Pancreas (tissue), 10 donors: ENCODE data around the gene LGR6. TPM values are rescaled to one million over a fixed set of nuclear protein-coding genes. Genes with fewer than 3 reads are reported as not detected.
"Not testable (repeated sequence)": the region's sequence is repeated elsewhere in the genome, so short reads cannot be mapped to it uniquely, and the experiment has no call there.

Source experiments
- ATAC-seq, 4 donors: fragments of 200-7000 bp; cut with Tn5 transposase; one replicate each; pipeline versions ENCODE4 v1.8.0 to v1.9.1; 2020; ENCODE audit warnings: mild to moderate bottlenecking in 4 of 4, moderate library complexity in 4 of 4
- DNase-seq, 6 donors: peaks; one replicate each; pipeline ENCODE4 v3.0.0-alpha.2; 2020
- FAIRE-seq: peaks from 2 replicates; lab custom pipeline; 2012; peaks lifted over from hg19 to GRCh38; lab: Jason Lieb, UNC
- H3K27ac ChIP-seq, 4 donors: fragments of 200-600 bp; sonication (generic); 1 replicate in 3 of 4; 2 replicates in 1 of 4; pipeline versions ENCODE4 v1.5.0 to v1.8.0; 2020
- H3K27me3 ChIP-seq, 4 donors: fragments of 200-600 bp; one replicate each; pipeline ENCODE4 v1.8.0; 2021
- H3K36me3 ChIP-seq, 3 donors: fragments of 200-600 bp; sonication (generic) in 1 of 3; one replicate each; pipeline versions ENCODE4 v1.5.0 to v1.8.0; 2020 to 2021
- H3K4me1 ChIP-seq, 3 donors: fragments of 200-600 bp; one replicate each; pipeline ENCODE4 v1.8.0; 2021
- H3K4me3 ChIP-seq, 4 donors: fragments of 200-600 bp; sonication (generic) in 2 of 4; one replicate each; pipeline versions ENCODE4 v1.5.0 to v1.8.0; 2020 to 2021
- H3K9me3 ChIP-seq, 4 donors: fragments of 200-600 bp; one replicate each; pipeline ENCODE4 v1.8.0; 2021
- CTCF ChIP-seq, 4 donors: fragments of 200-600 bp; sonication (generic) in 3 of 4; IDR thresholded peaks; one replicate each; pipeline versions ENCODE4 v1.5.0 to v1.8.0; 2021; ENCODE audit warnings: antibody characterized with exemption in 4 of 4
- WGBS, 2 donors: extraction: QIAGEN DNeasy Blood & Tissue Kit; methylation state at CpG; one replicate each; pipeline ENCODE4 v1.1.7; 2013; 5-methylcytosine and 5-hydroxymethylcytosine counted together
- intact Hi-C, 3 donors: fragments of 100-400 bp; cut with DNase I; formaldehyde crosslinking; loops; one replicate each; pipeline versions ENCODE4 v1.11.1 to v1.14.2; 2022
- polyA plus RNA-seq, 2 donors: library from polyadenylated mRNA; stranded (reverse); fragments of 200-250 nt; gene quantifications; one replicate each; pipeline ENCODE4 v1.2.3, GENCODE V29; 2013
- total RNA-seq, 6 donors: library from RNA; stranded (reverse); fragmentation: NEBNext Ultra II Directional in 4 of 6; extraction: Animal tissue kit (Norgen Biotek cat#: 25700) in 4 of 6; gene quantifications; one replicate each; pipeline versions ENCODE4 v1.2.1 to v1.2.4, GENCODE V29; 2021 to 2023
- donor health status: healthy with polysubstance abuse.
- donor health status: DM: no; HTN: no; CAD: no; lungs with moderate emphysema.
- donor health status: DM: no; HTN: no; CAD: no.
- donor health status: control.
- donor health status: control.
- donor health status: Bipolar disorder and iron deficiency.
- donor health status: DM: yes; HTN: yes; CAD: no.
- donor health status: DM: no; HTN: no; CAD: no.
- donor health status: DM: no; HTN: no; CAD: no.
- donor health status: DM: yes; HTN: yes; CAD: no.

Gene LGR6
- total and polyA plus RNA-seq, 8 donors = 0.06 to 0.47 (median 0.15) TPM; not detected in 3

GRCh38 chr1:202252271-202252670 lies 58.7 kb downstream of the LGR6 start:
- H3K36me3 ChIP-seq = no peaks in the 10 kb centered on the region
- peak in 1 of 6 donors; percentile 12 for DNase-seq
- no peak for ATAC-seq
- H3K4me1 ChIP-seq = no peaks in the 10 kb centered on the region
- TF ChIP-seq CTCF (IDR thresholded peaks at IDR 0.05) = no peak
- FAIRE-seq = no peak
- H3K9me3 ChIP-seq = no peaks in the 10 kb centered on the region
- H3K27me3 ChIP-seq = no peaks in the 10 kb centered on the region
- 76 to 82% methylated on average over 1 of the region's 1 CpG for WGBS, 2 donors
- no peak overlapping the region for H3K4me3 ChIP-seq
- no peak overlapping the region for H3K27ac ChIP-seq
- intact Hi-C loops = no loop called here

- WGBS, 2 donors = 71 to 74% methylated on average over 8 of the region's 8 CpGs
- Histone ChIP-seq H3K4me3 (no peak overlapping the region), H3K4me1 (no peaks in the 10 kb centered on the region), H3K27ac (no peak overlapping the region), H3K9me3 (no peaks in the 10 kb centered on the region), H3K36me3 (no peaks in the 10 kb centered on the region), H3K27me3 (no peaks in the 10 kb centered on the region)
- FAIRE-seq (no peak), DNase-seq (peak in 1 of 6 donors; percentile 2), ATAC-seq (no peak)
- intact Hi-C loops = no loop called here
- TF ChIP-seq CTCF (IDR thresholded peaks at IDR 0.05) = no peak
Measured at GRCh38 chr1:202254454-202255252, 61.1 kb downstream of the LGR6 start.

GRCh38 chr1:202255343-202255742 lies 61.7 kb downstream of the LGR6 start:
- no peak overlapping the region for H3K27ac ChIP-seq
- DNase-seq = no peak
- intact Hi-C loops = no loop called here

GRCh38 chr1:202259705-202260104 lies 66.1 kb downstream of the LGR6 start:
- intact Hi-C loops = no loop called here
- 66 to 70% methylated on average over 7 of the region's 7 CpGs for WGBS, 2 donors

More at GRCh38 chr1:202255343-202255742, 61.7 kb downstream of the LGR6 start:
- WGBS, 2 donors = 50 to 60% methylated on average over 7 of the region's 7 CpGs
- ATAC-seq (no peak), FAIRE-seq (no peak)
- Histone ChIP-seq H3K4me3 (no peak overlapping the region), H3K27me3 (no peaks in the 10 kb centered on the region), H3K36me3 (no peaks in the 10 kb centered on the region), H3K4me1 (no peaks in the 10 kb centered on the region), H3K9me3 (no peaks in the 10 kb centered on the region)
- TF ChIP-seq CTCF (IDR thresholded peaks at IDR 0.05) = no peak

GRCh38 chr1:202261209-202261958 lies 67.8 kb downstream of the LGR6 start:
- DNase-seq, H3K36me3 ChIP-seq, H3K4me1 ChIP-seq, intact Hi-C loops, ATAC-seq, FAIRE-seq, H3K4me3 ChIP-seq, H3K9me3 ChIP-seq, H3K27ac ChIP-seq, H3K27me3 ChIP-seq: not testable (repeated sequence)
- 79 to 100% methylated on average over 2 to 3 of the region's 4 CpGs for WGBS, 2 donors

More at GRCh38 chr1:202259705-202260104, 66.1 kb downstream of the LGR6 start:
- Histone ChIP-seq H3K36me3 (no peaks in the 10 kb centered on the region), H3K4me1 (no peaks in the 10 kb centered on the region), H3K27me3 (no peaks in the 10 kb centered on the region), H3K27ac (no peak overlapping the region), H3K9me3 (no peaks in the 10 kb centered on the region), H3K4me3 (no peak overlapping the region)
- no peak for TF ChIP-seq CTCF (IDR thresholded peaks at IDR 0.05)
- DNase-seq = peak in 1 of 6 donors; percentile 5
- ATAC-seq = no peak
- FAIRE-seq = no peak
